Loucy (cell line): ENCODE data around the gene TNFRSF25.
"Not testable (repeated sequence)": the region's sequence is repeated elsewhere in the genome, so short reads cannot be mapped to it uniquely, and the experiment has no call there.

Experiments used
- CTCF ChIP-seq: fragments of 200-600 bp; sonication (generic); conservative IDR thresholded peaks from 2 replicates; pipeline ENCODE4 v1.5.1; 2014; ENCODE audit warnings: mild to moderate bottlenecking, antibody characterized with exemption, low read length
- EZH2phosphoT487 ChIP-seq: fragments of 200-600 bp; IDR thresholded peaks from 2 replicates; pipeline ENCODE4 v1.6.1; 2018; ENCODE audit warnings: antibody characterized with exemption, mild to moderate bottlenecking, moderate library complexity, borderline replicate concordance

- not testable (repeated sequence) for TF ChIP-seq CTCF, EZH2phosphoT487
These were observed 37.5 kb downstream of the TNFRSF25 start for GRCh38 chr1:6428453-6428852.
